Cardiac fibroblast (primary cell): ENCODE data around the gene DPYD.

Experiments
- DNase-seq, 2 donors: peaks; one replicate each; pipeline versions ENCODE4 v3.0.0 to v3.0.0-alpha.2; 2010; ENCODE audit warnings: low read depth in 2 of 2
- H3K4me3 ChIP-seq, 2 donors: replicated peaks in 1 of 2; 1 replicate in 1 of 2; 2 replicates in 1 of 2; pipeline ENCODE4 v1.5.1; 2011; ENCODE audit warnings: low read depth in 2 of 2, low read length in 2 of 2, mild to moderate bottlenecking in 2 of 2, moderate library complexity in 1 of 2
- CTCF ChIP-seq: IDR thresholded peaks from one replicate; pipeline ENCODE4 v1.5.1; 2011; ENCODE audit warnings: low read depth, mild to moderate bottlenecking, low read length, inconsistent platforms

The DPYD gene

GRCh38 chr1:97907886-97908285 is 12.9 kb downstream of the DPYD start:
- no peak overlapping the region for H3K4me3 ChIP-seq
- peak; percentile 49 to 62 for DNase-seq
- no peak for TF ChIP-seq CTCF

GRCh38 chr1:97906567-97907241 is 14.1 kb downstream of the DPYD start:
- TF ChIP-seq CTCF, result no peak
- no peak overlapping the region for H3K4me3 ChIP-seq
- peak; percentile 92 to 95 for DNase-seq

GRCh38 chr1:97905141-97905940 is 15.5 kb downstream of the DPYD start:
- TF ChIP-seq CTCF, result no peak
- no peak overlapping the region for H3K4me3 ChIP-seq
- no peak for DNase-seq

GRCh38 chr1:97904534-97904933 is 16.3 kb downstream of the DPYD start:
- DNase-seq, result peak; percentile 80 to 90
- no peak for TF ChIP-seq CTCF
- H3K4me3 ChIP-seq, result peak overlapping the region in 1 of 2 donors; percentile 40

GRCh38 chr1:97903626-97904025 is 17.2 kb downstream of the DPYD start:
- peak overlapping the region in 1 of 2 donors; percentile 40 for H3K4me3 ChIP-seq
- peak; percentile 64 to 70 for DNase-seq
- no peak for TF ChIP-seq CTCF

- peak in 1 of 2 donors; percentile 54 for DNase-seq
- TF ChIP-seq CTCF, result no peak
- H3K4me3 ChIP-seq, result no peak overlapping the region
Measured at GRCh38 chr1:97902067-97902466, 18.8 kb downstream of the DPYD start.
